CD4-positive, alpha-beta T cell (primary cell): ENCODE measurements around the gene QKI. TPM values are rescaled to one million over a fixed set of nuclear protein-coding genes. Genes with fewer than 3 reads are reported as not detected.

Source experiments
- ATAC-seq: fragments of 200-7000 bp; cut with Tn5 transposase; one replicate; pipeline ENCODE4 v1.10.0; 2022; ENCODE audit warnings: mild to moderate bottlenecking; ENCODE audit not compliant: poor library complexity
- CTCF ChIA-PET: fragments of 350-600 bp; sonication (Branson Sonifier 250); formaldehyde crosslinking; loops from one replicate; lab custom pipeline; 2021; ENCODE audit warnings: antibody characterized with exemption, inconsistent platforms; lab: Charles Lee
- POLR2A ChIA-PET: fragments of 350-600 bp; sonication (Branson Sonifier 250); formaldehyde crosslinking; loops from one replicate; lab custom pipeline; 2021; ENCODE audit warnings: antibody characterized with exemption, inconsistent platforms; lab: Charles Lee
- DNase-seq, 14 experiments: peaks; one replicate each; pipeline ENCODE4 v3.0.0-alpha.2; 2013 to 2020; ENCODE audit warnings: mixed read lengths in 2 of 14
- H3K27ac ChIP-seq, 2 donors: one replicate each; pipeline versions ENCODE4 v1.5.1 to v1.7.0; 2013; ENCODE audit warnings: low read length in 2 of 2, low read depth in 1 of 2, mild to moderate bottlenecking in 1 of 2
- H3K27me3 ChIP-seq, 2 experiments: 1 replicate in 1 of 2; 2 replicates in 1 of 2; pipeline versions ENCODE4 v1.6.1 to v1.7.0; 2013; ENCODE audit warnings: low read length in 2 of 2, control low read depth in 1 of 2, mild to moderate bottlenecking in 1 of 2, moderate library complexity in 1 of 2; ENCODE audit not compliant: insufficient read depth in 2 of 2, control insufficient read depth in 1 of 2
- H3K36me3 ChIP-seq: one replicate; pipeline ENCODE4 v1.6.1; 2013; ENCODE audit warnings: low read length, control low read depth; ENCODE audit not compliant: insufficient read depth
- H3K4me1 ChIP-seq: one replicate; pipeline ENCODE4 v1.6.1; 2013; ENCODE audit warnings: low read length, control low read depth; ENCODE audit not compliant: insufficient read depth
- H3K4me3 ChIP-seq: one replicate; pipeline ENCODE4 v1.5.1; 2013; ENCODE audit warnings: mild to moderate bottlenecking, low read length, moderate library complexity
- H3K9me3 ChIP-seq, 2 experiments: 1 replicate in 1 of 2; 2 replicates in 1 of 2; pipeline versions ENCODE4 v1.6.1 to v1.7.0; 2013; ENCODE audit warnings: low read length in 2 of 2, mild to moderate bottlenecking in 2 of 2, control low read depth in 1 of 2, moderate library complexity in 1 of 2; ENCODE audit not compliant: control insufficient read depth in 1 of 2, insufficient read depth in 1 of 2
- H3K27ac Mint-ChIP-seq: one replicate; pipeline ENCODE4 v1.8.0; 2020; ENCODE audit warnings: mixed read lengths
- H3K27me3 Mint-ChIP-seq: one replicate; pipeline ENCODE4 v1.8.0; 2021; ENCODE audit warnings: mixed read lengths
- H3K36me3 Mint-ChIP-seq: one replicate; pipeline ENCODE4 v1.8.0; 2021; ENCODE audit warnings: low read depth, mixed read lengths
- H3K4me1 Mint-ChIP-seq: one replicate; pipeline ENCODE4 v1.8.0; 2021; ENCODE audit warnings: low read depth, mixed read lengths
- H3K4me3 Mint-ChIP-seq: one replicate; pipeline ENCODE4 v1.8.0; 2020; ENCODE audit warnings: mild to moderate bottlenecking, mixed read lengths
- H3K9me3 Mint-ChIP-seq: one replicate; pipeline ENCODE4 v1.8.0; 2020; ENCODE audit warnings: mixed read lengths
- CTCF ChIP-seq: fragments of 200-600 bp; IDR thresholded peaks from one replicate; pipeline ENCODE4 v1.8.0; 2022; ENCODE audit warnings: antibody characterized with exemption, mild to moderate bottlenecking
- intact Hi-C, 2 experiments: fragments of 100-400 bp; cut with DNase I in 1 of 2; cut with micrococcal nuclease in 1 of 2; formaldehyde crosslinking; loops; one replicate each; pipeline versions ENCODE4 v1.15.1 to v1.9.0; 2023 to 2025; cut with DNase I, micrococcal nuclease
- total RNA-seq, 174 experiments: library from RNA in 2 of 174; stranded (reverse) in 2 of 174; gene quantifications; one replicate each; pipeline ENCODE4 v1.2.3 and lab custom pipeline; 2021 to 2026

Gene QKI
- total RNA-seq, 2 experiments from 2014 or later = 60.7 to 67.3 TPM

- DNase-seq = no peak
- no peak overlapping the region for H3K4me3 ChIP-seq
- ChIA-PET CTCF (no interaction called here), POLR2A (no interaction called here)
- Mint-ChIP-seq H3K4me3 (no peak overlapping the region), H3K27me3 (peaks cover 4% of the 10 kb centered on the region), H3K4me1 (no peaks in the 10 kb centered on the region), H3K27ac (no peak overlapping the region), H3K36me3 (no peaks in the 10 kb centered on the region), H3K9me3 (peaks cover 5% of the 10 kb centered on the region)
- H3K4me1 ChIP-seq = no peaks in the 10 kb centered on the region
- H3K27ac ChIP-seq = no peak overlapping the region
- H3K9me3 ChIP-seq = peaks cover 12 to 13% of the 10 kb centered on the region in 2 experiments
- no peak for TF ChIP-seq CTCF
- H3K36me3 ChIP-seq = no peaks in the 10 kb centered on the region
- no peak for ATAC-seq
- intact Hi-C loops = no loop called here
- no peaks in the 10 kb centered on the region for H3K27me3 ChIP-seq
Observed at GRCh38 chr6:163596174-163596573, 181.7 kb downstream of the QKI start.

GRCh38 chr6:163599136-163599535, 184.6 kb downstream of the QKI start:
- TF ChIP-seq CTCF = no peak
- Mint-ChIP-seq H3K27me3 (peaks cover 3% of the 10 kb centered on the region), H3K4me3 (no peak overlapping the region), H3K9me3 (no peaks in the 10 kb centered on the region), H3K27ac (no peak overlapping the region), H3K4me1 (no peaks in the 10 kb centered on the region), H3K36me3 (no peaks in the 10 kb centered on the region)
- H3K36me3 ChIP-seq = no peaks in the 10 kb centered on the region
- H3K4me1 ChIP-seq = no peaks in the 10 kb centered on the region
- H3K9me3 ChIP-seq = no peaks in the 10 kb centered on the region
- ChIA-PET CTCF (no interaction called here), POLR2A (no interaction called here)
- intact Hi-C loops = no loop called here
- no peak overlapping the region for H3K27ac ChIP-seq
- ATAC-seq (no peak), DNase-seq (no peak)
- no peaks in the 10 kb centered on the region for H3K27me3 ChIP-seq
- H3K4me3 ChIP-seq = no peak overlapping the region

- Histone ChIP-seq H3K4me1 (no peaks in the 10 kb centered on the region), H3K4me3 (no peak overlapping the region), H3K36me3 (no peaks in the 10 kb centered on the region), H3K27me3 (no peaks in the 10 kb centered on the region), H3K9me3 (no peaks in the 10 kb centered on the region), H3K27ac (no peak overlapping the region)
- Mint-ChIP-seq H3K36me3 (no peaks in the 10 kb centered on the region), H3K27ac (no peak overlapping the region), H3K4me1 (no peaks in the 10 kb centered on the region), H3K9me3 (no peaks in the 10 kb centered on the region), H3K4me3 (no peak overlapping the region), H3K27me3 (peaks cover 5% of the 10 kb centered on the region)
- no peak for DNase-seq
- POLR2A ChIA-PET = no interaction called here
- CTCF ChIA-PET = no interaction called here
- ATAC-seq = no peak
- no peak for TF ChIP-seq CTCF
- intact Hi-C loops = no loop called here
Observed at GRCh38 chr6:163599684-163600083, 185.2 kb downstream of the QKI start.
